ENCODE data around the gene SORCS1.

GRCh38 chr10:107011992-107012391 is 152.5 kb downstream of the SORCS1 start:
- TF ChIP-seq ZNF672 (CRISPR knock-in tag; IDR thresholded peaks at IDR 0.05) (no peak), SETDB1 (CRISPR knock-in tag; IDR thresholded peaks at IDR 0.05; ENCODE audit: borderline replicate concordance) (no peak)

Measured in HepG2 (cell line).